ENCODE results near the gene SNRPA. TPM values are rescaled to one million over a fixed set of nuclear protein-coding genes. Genes with fewer than 3 reads are reported as not detected.

Gene SNRPA
- total and polyA plus RNA-seq, 9 donors, result 48.9 to 83.9 (median 72.4) TPM

- no peak overlapping the region for H3K27ac ChIP-seq
- TF ChIP-seq, protein P1, sequence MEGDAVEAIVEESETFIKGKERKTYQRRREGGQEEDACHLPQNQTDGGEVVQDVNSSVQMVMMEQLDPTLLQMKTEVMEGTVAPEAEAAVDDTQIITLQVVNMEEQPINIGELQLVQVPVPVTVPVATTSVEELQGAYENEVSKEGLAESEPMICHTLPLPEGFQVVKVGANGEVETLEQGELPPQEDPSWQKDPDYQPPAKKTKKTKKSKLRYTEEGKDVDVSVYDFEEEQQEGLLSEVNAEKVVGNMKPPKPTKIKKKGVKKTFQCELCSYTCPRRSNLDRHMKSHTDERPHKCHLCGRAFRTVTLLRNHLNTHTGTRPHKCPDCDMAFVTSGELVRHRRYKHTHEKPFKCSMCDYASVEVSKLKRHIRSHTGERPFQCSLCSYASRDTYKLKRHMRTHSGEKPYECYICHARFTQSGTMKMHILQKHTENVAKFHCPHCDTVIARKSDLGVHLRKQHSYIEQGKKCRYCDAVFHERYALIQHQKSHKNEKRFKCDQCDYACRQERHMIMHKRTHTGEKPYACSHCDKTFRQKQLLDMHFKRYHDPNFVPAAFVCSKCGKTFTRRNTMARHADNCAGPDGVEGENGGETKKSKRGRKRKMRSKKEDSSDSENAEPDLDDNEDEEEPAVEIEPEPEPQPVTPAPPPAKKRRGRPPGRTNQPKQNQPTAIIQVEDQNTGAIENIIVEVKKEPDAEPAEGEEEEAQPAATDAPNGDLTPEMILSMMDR (IDR thresholded peaks at IDR 0.05), result no peak
- TF ChIP-seq POLR2A (IDR thresholded peaks at IDR 0.05) (no peak), EP300 (IDR thresholded peaks at IDR 0.05) (no peak)
- peaks cover 8% of the 10 kb centered on the region for H3K4me1 ChIP-seq (ENCODE audit: insufficient read depth)
- no peaks in the 10 kb centered on the region for H3K27me3 ChIP-seq
- no peaks in the 10 kb centered on the region for H3K9me3 ChIP-seq
- H3K36me3 ChIP-seq, result no peaks in the 10 kb centered on the region
- H3K4me3 ChIP-seq, result no peak overlapping the region
- intact Hi-C loops (cut with DNase I), result no loop called here
- 81 to 92% (median 86%) methylated on average over 10 of the region's 10 CpGs for WGBS, 3 donors
- no peak for DNase-seq
These were observed 24.6 kb downstream of the SNRPA start for GRCh38 chr19:40775632-40776022.

GRCh38 chr19:40776364-40776763 is 25.4 kb downstream of the SNRPA start:
- no peak for DNase-seq
- no peaks in the 10 kb centered on the region for H3K36me3 ChIP-seq
- no peaks in the 10 kb centered on the region for H3K27me3 ChIP-seq
- 76 to 84% (median 78%) methylated on average over 7 of the region's 7 CpGs for WGBS, 3 donors
- peak overlapping the region in 1 of 2 donors; percentile 94 for H3K27ac ChIP-seq
- no peaks in the 10 kb centered on the region for H3K9me3 ChIP-seq
- intact Hi-C loops (cut with DNase I), result no loop called here
- TF ChIP-seq POLR2A (IDR thresholded peaks at IDR 0.05), result no peak
- TF ChIP-seq, protein P1 (IDR thresholded peaks at IDR 0.05), result no peak
- no peak for TF ChIP-seq EP300 (IDR thresholded peaks at IDR 0.05)
- no peak overlapping the region for H3K4me3 ChIP-seq
- H3K4me1 ChIP-seq (ENCODE audit: insufficient read depth), result peaks cover 8% of the 10 kb centered on the region

- WGBS, 3 donors, result 11 to 12% (median 12%) methylated on average over 13 of the region's 13 CpGs
- peaks cover 8% of the 10 kb centered on the region for H3K4me1 ChIP-seq (ENCODE audit: insufficient read depth)
- peak overlapping the region; percentile 57 to 94 for H3K27ac ChIP-seq
- H3K27me3 ChIP-seq, result no peaks in the 10 kb centered on the region
- TF ChIP-seq POLR2A (IDR thresholded peaks at IDR 0.05) (no peak), EP300 (IDR thresholded peaks at IDR 0.05) (no peak)
- TF ChIP-seq, protein P1 (IDR thresholded peaks at IDR 0.05), result no peak
- peak overlapping the region; percentile 91 for H3K4me3 ChIP-seq
- no peaks in the 10 kb centered on the region for H3K9me3 ChIP-seq
- peak; percentile 81 to 92 (median 82) for DNase-seq
- no peaks in the 10 kb centered on the region for H3K36me3 ChIP-seq
- intact Hi-C loops (cut with DNase I), result no loop called here
These were observed 26.1 kb downstream of the SNRPA start for GRCh38 chr19:40776932-40777644.

DNA sequence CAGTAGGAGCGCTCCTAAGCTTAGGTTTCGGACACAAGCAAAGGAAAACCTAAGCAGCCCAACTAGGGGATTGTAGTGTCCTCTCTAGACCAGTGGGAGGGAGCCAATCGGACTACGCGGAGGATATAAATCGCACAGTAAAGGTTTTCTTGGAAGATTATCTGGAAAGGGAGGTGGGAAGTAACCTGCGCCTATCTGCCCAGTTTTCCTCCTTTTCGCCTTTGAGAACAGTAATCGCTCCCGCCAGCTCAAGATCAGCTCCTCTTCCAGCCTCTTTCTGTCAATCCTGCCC is 26.6 kb downstream of the SNRPA start:
- H3K4me1 ChIP-seq (ENCODE audit: insufficient read depth), result peaks cover 8% of the 10 kb centered on the region
- H3K4me3 ChIP-seq, result peak overlapping the region; percentile 91
- peak overlapping the region; percentile 57 to 94 for H3K27ac ChIP-seq
- 0 to 1% (median 0%) methylated on average over 10 of the region's 10 CpGs for WGBS, 3 donors
- no peak for TF ChIP-seq EP300 (IDR thresholded peaks at IDR 0.05)
- no peak for TF ChIP-seq POLR2A (IDR thresholded peaks at IDR 0.05)
- TF ChIP-seq, protein P1 (IDR thresholded peaks at IDR 0.05), result no peak
- H3K9me3 ChIP-seq, result no peaks in the 10 kb centered on the region
- H3K36me3 ChIP-seq, result no peaks in the 10 kb centered on the region
- DNase-seq, result no peak
- intact Hi-C loops (cut with DNase I), result no loop called here
- no peaks in the 10 kb centered on the region for H3K27me3 ChIP-seq

Measured in ovary (tissue), 9 donors.